Peyer's patch (tissue), 4 donors: Measurements from ENCODE around the gene CNNM2.

Source experiments
- CTCF ChIP-seq, 6 experiments: fragments of 450-650 bp in 4 of 6; fragments of 200-600 bp in 2 of 6; sonication (generic) in 1 of 6; IDR thresholded peaks; one replicate each; pipeline ENCODE4 v1.5.1; 2017 to 2019; ENCODE audit warnings: antibody characterized with exemption in 6 of 6, mild to moderate bottlenecking in 3 of 6, moderate library complexity in 1 of 6
- POLR2A ChIP-seq, 2 donors: fragments of 450-650 bp; IDR thresholded peaks; one replicate each; pipeline ENCODE4 v1.5.1; 2017; ENCODE audit warnings: antibody characterized with exemption in 2 of 2, mild to moderate bottlenecking in 2 of 2, moderate library complexity in 2 of 2

GRCh38 chr10:102869258-102870198, 48.6 kb upstream of the CNNM2 start, which contains the start of gene AS3MT:
- TF ChIP-seq CTCF (IDR thresholded peaks at IDR 0.05): no peak
- no peak for TF ChIP-seq POLR2A (IDR thresholded peaks at IDR 0.05)
